Measurements from ENCODE around the gene CDKL5. TPM values are rescaled to one million over a fixed set of nuclear protein-coding genes. Genes with fewer than 3 reads are reported as not detected.
"Not testable (repeated sequence)": the region's sequence is repeated elsewhere in the genome, so short reads cannot be mapped to it uniquely, and the experiment has no call there.

The CDKL5 gene
- total RNA-seq, 1 experiment from 2014 or later = 6.3 TPM

GRCh38 chrX:18566748-18567147 is 141.3 kb downstream of the CDKL5 start:
- DNase-seq (ENCODE audit: extremely low read depth, low read depth) = no peak

GRCh38 chrX:18573556-18573955 is 148.1 kb downstream of the CDKL5 start:
- DNase-seq (ENCODE audit: extremely low read depth, low read depth) = no peak

- no peak for DNase-seq (ENCODE audit: extremely low read depth, low read depth)
These were observed 149.2 kb downstream of the CDKL5 start for GRCh38 chrX:18574591-18574990.

GRCh38 chrX:18575744-18576143 is 150.3 kb downstream of the CDKL5 start:
- DNase-seq (ENCODE audit: extremely low read depth, low read depth) = no peak

GRCh38 chrX:18577400-18577799 is 152.0 kb downstream of the CDKL5 start:
- DNase-seq (ENCODE audit: extremely low read depth, low read depth) = no peak

GRCh38 chrX:18578546-18578945 is 153.1 kb downstream of the CDKL5 start:
- DNase-seq (ENCODE audit: extremely low read depth, low read depth) = no peak

- no peak for DNase-seq (ENCODE audit: extremely low read depth, low read depth)
These were observed 154.1 kb downstream of the CDKL5 start for GRCh38 chrX:18579495-18579894.

- no peak for DNase-seq (ENCODE audit: extremely low read depth, low read depth)
These were observed 157.6 kb downstream of the CDKL5 start for GRCh38 chrX:18582910-18583493.

- not testable (repeated sequence) for DNase-seq (ENCODE audit: extremely low read depth, low read depth)
These were observed 163.9 kb downstream of the CDKL5 start for GRCh38 chrX:18589292-18589691.

- DNase-seq (ENCODE audit: extremely low read depth, low read depth) = no peak
These were observed 166.4 kb downstream of the CDKL5 start for GRCh38 chrX:18591834-18592233.

GRCh38 chrX:18594079-18594478 is 168.7 kb downstream of the CDKL5 start:
- no peak for DNase-seq (ENCODE audit: extremely low read depth, low read depth)

- DNase-seq (ENCODE audit: extremely low read depth, low read depth) = no peak
These were observed 170.7 kb downstream of the CDKL5 start for GRCh38 chrX:18596096-18596495.

- DNase-seq (ENCODE audit: extremely low read depth, low read depth) = no peak
These were observed 173.0 kb downstream of the CDKL5 start for GRCh38 chrX:18598413-18598812.

- DNase-seq (ENCODE audit: extremely low read depth, low read depth) = no peak
These were observed 182.6 kb downstream of the CDKL5 start for GRCh38 chrX:18607966-18608365.

GRCh38 chrX:18613930-18614639 is 188.7 kb downstream of the CDKL5 start:
- no peak for DNase-seq (ENCODE audit: extremely low read depth, low read depth)

- no peak for DNase-seq (ENCODE audit: extremely low read depth, low read depth)
These were observed 191.4 kb downstream of the CDKL5 start for GRCh38 chrX:18616688-18617406.

GRCh38 chrX:18617407-18617750 is 192.0 kb downstream of the CDKL5 start:
- no peak for DNase-seq (ENCODE audit: extremely low read depth, low read depth)

GRCh38 chrX:18619288-18619687 is 193.9 kb downstream of the CDKL5 start:
- no peak for DNase-seq (ENCODE audit: extremely low read depth, low read depth)

GRCh38 chrX:18620349-18620748 is 194.9 kb downstream of the CDKL5 start:
- DNase-seq (ENCODE audit: extremely low read depth, low read depth) = no peak

GRCh38 chrX:18624599-18624998 is 199.2 kb downstream of the CDKL5 start:
- no peak for DNase-seq (ENCODE audit: extremely low read depth, low read depth)

GRCh38 chrX:18630934-18631333 is 205.5 kb downstream of the CDKL5 start:
- DNase-seq (ENCODE audit: extremely low read depth, low read depth) = no peak

GRCh38 chrX:18638398-18638797 is 213.0 kb downstream of the CDKL5 start:
- DNase-seq (ENCODE audit: extremely low read depth, low read depth) = no peak

All from NCI-H460 (cell line).